ENCODE results near the gene KRTAP1-3. TPM values are rescaled to one million over a fixed set of nuclear protein-coding genes. Genes with fewer than 3 reads are reported as not detected.

KRTAP1-3 gene
- total RNA-seq, 1 experiment from 2014 or later = not detected

DNA sequence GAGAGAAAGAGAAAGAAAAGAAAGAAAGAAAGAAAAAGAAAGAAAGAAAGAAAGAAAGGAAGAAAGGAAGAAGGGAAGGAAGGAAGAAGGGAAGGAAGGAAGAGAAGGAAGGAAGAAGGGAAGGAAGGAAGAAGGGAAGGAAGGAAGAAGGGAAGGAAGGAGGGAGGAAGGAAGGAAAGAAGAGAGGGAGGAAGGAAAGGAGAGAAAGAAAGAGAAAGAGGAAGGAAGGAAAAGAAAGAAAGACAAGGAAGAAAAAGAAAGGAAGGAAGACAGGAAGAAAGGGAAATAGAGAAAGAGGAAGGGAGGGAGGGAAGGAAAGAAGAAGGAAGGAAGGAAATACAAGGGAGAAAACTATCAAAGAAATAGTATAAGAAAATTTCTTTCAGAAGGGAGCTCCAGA is 42.1 kb upstream of the KRTAP1-3 start:
- ChIA-PET CTCF (no interaction called here), POLR2A (no interaction called here)
- no peaks in the 10 kb centered on the region for H3K36me3 ChIP-seq (ENCODE audit: control insufficient read depth, insufficient read depth, low read length)
- no peak for DNase-seq
- H3K36me3 Mint-ChIP-seq (ENCODE audit: insufficient read depth, unreplicated experiment) = peaks cover 4% of the 10 kb centered on the region
- TF ChIP-seq CTCF (IDR thresholded peaks at IDR 0.05; ENCODE audit: insufficient read depth in 1 of 2, low read depth in 1 of 2, low read length in 1 of 2, severe bottlenecking in 1 of 2, unreplicated experiment in 1 of 2) = no peak
- no peak overlapping the region for H3K4me3 Mint-ChIP-seq (ENCODE audit: unreplicated experiment)
- intact Hi-C loops (cut with micrococcal nuclease; ENCODE audit: unreplicated experiment) = no loop called here
- H3K9me3 Mint-ChIP-seq (ENCODE audit: unreplicated experiment) = peaks cover 17% of the 10 kb centered on the region
- no peaks in the 10 kb centered on the region for H3K4me1 Mint-ChIP-seq (ENCODE audit: low read depth, unreplicated experiment)
- H3K27me3 Mint-ChIP-seq (ENCODE audit: insufficient read depth, unreplicated experiment) = no peaks in the 10 kb centered on the region
- no peaks in the 10 kb centered on the region; the same call in 1 of the 2 replicates for H3K9me3 ChIP-seq
- no TSS peak for BruUV-seq (replicated peaks)
- H3K4me3 ChIP-seq (ENCODE audit: low read depth, low read length) = no peak overlapping the region
- H3K27me3 ChIP-seq (replicated peaks; ENCODE audit: control insufficient read depth, insufficient read depth, low read length) = no peaks in the 10 kb centered on the region
- no peak overlapping the region for H3K27ac Mint-ChIP-seq (ENCODE audit: unreplicated experiment)
- no peaks in the 10 kb centered on the region for H3K4me1 ChIP-seq

DNA sequence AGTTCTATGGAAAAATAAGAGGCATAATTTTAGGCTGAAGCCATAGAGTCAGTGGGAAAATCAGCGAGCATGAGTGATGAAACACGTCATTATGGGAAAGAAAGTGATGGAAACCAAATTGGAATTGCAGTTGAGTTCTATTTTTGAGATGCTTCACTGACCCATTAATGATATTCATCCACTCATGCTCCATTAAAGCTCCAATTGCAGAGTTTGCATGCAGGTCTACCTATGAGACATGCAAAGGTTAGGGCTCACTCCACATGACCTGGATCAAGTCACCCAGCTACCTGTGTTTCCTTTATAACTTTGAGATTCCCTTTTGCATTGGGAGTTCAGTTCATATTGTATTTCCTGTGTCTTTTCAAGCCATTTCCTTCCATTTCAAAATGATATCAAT is 39.0 kb upstream of the KRTAP1-3 start:
- Histone ChIP-seq H3K4me3 (ENCODE audit: low read depth, low read length) (no peak overlapping the region), H3K36me3 (ENCODE audit: control insufficient read depth, insufficient read depth, low read length) (no peaks in the 10 kb centered on the region), H3K9me3 (no peaks in the 10 kb centered on the region; the same call in 1 of the 2 replicates), H3K27me3 (replicated peaks; ENCODE audit: control insufficient read depth, insufficient read depth, low read length) (no peaks in the 10 kb centered on the region), H3K4me1 (no peaks in the 10 kb centered on the region)
- intact Hi-C loops (cut with micrococcal nuclease; ENCODE audit: unreplicated experiment) = no loop called here
- Mint-ChIP-seq H3K27ac (ENCODE audit: unreplicated experiment) (no peak overlapping the region), H3K36me3 (ENCODE audit: insufficient read depth, unreplicated experiment) (peaks cover 4% of the 10 kb centered on the region), H3K9me3 (ENCODE audit: unreplicated experiment) (peaks cover 17% of the 10 kb centered on the region), H3K27me3 (ENCODE audit: insufficient read depth, unreplicated experiment) (no peaks in the 10 kb centered on the region), H3K4me3 (ENCODE audit: unreplicated experiment) (no peak overlapping the region), H3K4me1 (ENCODE audit: low read depth, unreplicated experiment) (no peaks in the 10 kb centered on the region)
- no peak for TF ChIP-seq CTCF (IDR thresholded peaks at IDR 0.05; ENCODE audit: insufficient read depth in 1 of 2, low read depth in 1 of 2, low read length in 1 of 2, severe bottlenecking in 1 of 2, unreplicated experiment in 1 of 2)
- no TSS peak for BruUV-seq (replicated peaks)
- CTCF ChIA-PET = no interaction called here
- no peak for DNase-seq
- POLR2A ChIA-PET = no interaction called here

DNA sequence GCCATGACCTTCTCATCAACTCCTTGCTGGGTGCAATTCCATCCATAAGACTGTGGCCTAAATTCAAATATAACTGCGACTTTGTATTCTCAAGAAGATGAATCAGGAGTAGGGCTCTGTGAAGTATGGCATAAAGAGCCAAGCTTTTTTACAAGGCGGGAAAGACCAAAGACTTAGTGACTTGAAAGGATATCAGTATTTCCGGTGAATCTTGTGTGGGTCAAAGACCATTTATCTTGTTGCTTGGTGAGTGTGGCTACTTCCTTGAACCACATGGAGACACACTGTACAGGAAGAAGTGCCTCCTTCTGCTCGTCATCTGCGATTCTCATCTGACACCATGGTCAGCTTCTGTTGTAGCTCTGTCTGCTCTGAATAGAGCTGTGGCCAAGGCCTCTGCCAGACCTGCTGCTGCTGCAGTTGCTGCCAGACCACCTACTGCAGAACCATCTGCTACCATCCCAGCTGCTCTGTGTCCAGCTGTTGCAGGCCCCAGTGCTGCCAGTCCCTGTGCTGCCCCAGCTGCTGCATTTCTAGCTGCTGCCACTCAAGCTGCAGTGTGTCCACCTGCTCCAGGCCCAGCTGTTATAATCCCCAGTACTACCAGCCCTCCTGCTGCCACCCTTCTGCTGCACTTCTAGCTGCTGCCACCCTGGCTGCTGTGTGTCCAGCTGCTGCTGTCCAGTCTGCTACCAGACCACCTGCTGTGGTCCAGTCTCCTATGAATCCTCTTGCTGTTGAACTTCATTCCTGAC is 37.1 kb upstream of the KRTAP1-3 start:
- TF ChIP-seq CTCF (IDR thresholded peaks at IDR 0.05; ENCODE audit: insufficient read depth in 1 of 2, low read depth in 1 of 2, low read length in 1 of 2, severe bottlenecking in 1 of 2, unreplicated experiment in 1 of 2) = no peak
- Mint-ChIP-seq H3K27ac (ENCODE audit: unreplicated experiment) (no peak overlapping the region), H3K36me3 (ENCODE audit: insufficient read depth, unreplicated experiment) (peaks cover 4% of the 10 kb centered on the region), H3K4me1 (ENCODE audit: low read depth, unreplicated experiment) (no peaks in the 10 kb centered on the region), H3K27me3 (ENCODE audit: insufficient read depth, unreplicated experiment) (no peaks in the 10 kb centered on the region), H3K9me3 (ENCODE audit: unreplicated experiment) (peaks cover 13% of the 10 kb centered on the region), H3K4me3 (ENCODE audit: unreplicated experiment) (no peak overlapping the region)
- POLR2A ChIA-PET = no interaction called here
- no peaks in the 10 kb centered on the region for H3K4me1 ChIP-seq
- no peak overlapping the region for H3K4me3 ChIP-seq (ENCODE audit: low read depth, low read length)
- no peak for DNase-seq
- H3K9me3 ChIP-seq = no peaks in the 10 kb centered on the region; the same call in 1 of the 2 replicates
- no peaks in the 10 kb centered on the region for H3K27me3 ChIP-seq (replicated peaks; ENCODE audit: control insufficient read depth, insufficient read depth, low read length)
- CTCF ChIA-PET = no interaction called here
- H3K36me3 ChIP-seq (ENCODE audit: control insufficient read depth, insufficient read depth, low read length) = no peaks in the 10 kb centered on the region
- BruUV-seq (replicated peaks) = no TSS peak
- intact Hi-C loops (cut with micrococcal nuclease; ENCODE audit: unreplicated experiment) = no loop called here
